Neural progenitor cell (in vitro differentiated cells): ENCODE measurements around the gene ZNF397. TPM values are rescaled to one million over a fixed set of nuclear protein-coding genes. Genes with fewer than 3 reads are reported as not detected.

Experiments used
- DNase-seq: peaks from one replicate; pipeline ENCODE4 v3.0.0-alpha.2; 2016; ENCODE audit warnings: low spot score
- H2AFZ ChIP-seq: fragments of 200-600 bp; sonication (generic); replicated peaks from 2 replicates; pipeline ENCODE4 v1.6.1; 2016; ENCODE audit warnings: antibody characterized with exemption
- H3F3A ChIP-seq: fragments of 200-600 bp; sonication (generic); 2 replicates; pipeline ENCODE4 v1.6.1; 2016; ENCODE audit warnings: antibody characterized with exemption, low read depth
- H3K27ac ChIP-seq: fragments of 200-600 bp; sonication (generic); 2 replicates; pipeline ENCODE4 v1.5.1; 2016; ENCODE audit warnings: mild to moderate bottlenecking
- H3K27me3 ChIP-seq: fragments of 200-600 bp; sonication (generic); 2 replicates; pipeline ENCODE4 v1.6.1; 2016; ENCODE audit warnings: mild to moderate bottlenecking, moderate library complexity
- H3K36me3 ChIP-seq: fragments of 200-600 bp; sonication (generic); 2 replicates; pipeline ENCODE4 v1.5.1; 2016
- H3K4me1 ChIP-seq: fragments of 200-600 bp; sonication (generic); 2 replicates; pipeline ENCODE4 v1.6.1; 2016; ENCODE audit warnings: mixed run types
- H3K4me2 ChIP-seq: fragments of 200-600 bp; sonication (generic); 2 replicates; pipeline ENCODE4 v1.6.1; 2016
- H3K4me3 ChIP-seq: fragments of 200-600 bp; sonication (generic); 2 replicates; pipeline ENCODE4 v1.5.1; 2016
- H3K79me2 ChIP-seq: fragments of 200-600 bp; sonication (generic); 2 replicates; pipeline ENCODE4 v1.6.1; 2016; ENCODE audit warnings: low read depth
- H3K9ac ChIP-seq: fragments of 200-600 bp; sonication (generic); 2 replicates; pipeline ENCODE4 v1.6.1; 2016
- H3K9me3 ChIP-seq: fragments of 200-600 bp; sonication (generic); 2 replicates; pipeline ENCODE4 v1.5.1; 2016; ENCODE audit warnings: low read depth
- H4K20me1 ChIP-seq: fragments of 200-600 bp; sonication (generic); 2 replicates; pipeline ENCODE4 v1.6.1; 2016; ENCODE audit warnings: low read depth
- H3K27ac Mint-ChIP-seq: 3 replicates; pipeline ENCODE4 v1.8.0; 2021; ENCODE audit warnings: mixed read lengths
- H3K27me3 Mint-ChIP-seq: 2 replicates; pipeline ENCODE4 v1.8.0; 2022; ENCODE audit warnings: low read depth, mild to moderate bottlenecking, inconsistent platforms, moderate library complexity, mixed read lengths; ENCODE audit not compliant: insufficient read depth
- H3K36me3 Mint-ChIP-seq: 3 replicates; pipeline ENCODE4 v1.8.0; 2021; ENCODE audit warnings: mixed read lengths
- H3K4me1 Mint-ChIP-seq: 3 replicates; pipeline ENCODE4 v1.8.0; 2021; ENCODE audit warnings: mixed read lengths
- H3K4me3 Mint-ChIP-seq: 3 replicates; pipeline ENCODE4 v1.8.0; 2021; ENCODE audit warnings: mild to moderate bottlenecking, moderate library complexity, mixed read lengths
- H3K9me3 Mint-ChIP-seq: 3 replicates; pipeline ENCODE4 v1.8.0; 2020; ENCODE audit warnings: mixed read lengths
- EZH2 ChIP-seq: fragments of 200-600 bp; sonication (generic); IDR thresholded peaks from 2 replicates; pipeline ENCODE4 v1.6.1; 2017; ENCODE audit warnings: antibody characterized with exemption, mild to moderate bottlenecking, moderate library complexity
- EZH2phosphoT487 ChIP-seq: fragments of 200-600 bp; sonication (generic); IDR thresholded peaks from 2 replicates; pipeline ENCODE4 v1.6.1; 2017; ENCODE audit warnings: antibody characterized with exemption
- total RNA-seq: library from RNA; depleted of rRNA; stranded (reverse); fragments of >200 nt; gene quantifications from 2 replicates; pipeline ENCODE4 v1.2.3, GENCODE V29; 2015; ENCODE audit warnings: low replicate concordance
- TF ChIP-seq, protein P1 (sequence below): fragments of 200-600 bp; sonication (generic); IDR thresholded peaks from 2 replicates; pipeline ENCODE4 v1.5.1; 2017; ENCODE audit warnings: antibody characterized with exemption, mild to moderate bottlenecking

Gene ZNF397
- total RNA-seq, 1 donor from 2014 or later = 93.0 TPM

- Mint-ChIP-seq H3K27me3 (no peaks in the 10 kb centered on the region), H3K9me3 (peaks cover 46% of the 10 kb centered on the region), H3K36me3 (peaks cover 18% of the 10 kb centered on the region), H3K4me1 (no peaks in the 10 kb centered on the region), H3K27ac (no peak overlapping the region), H3K4me3 (no peak overlapping the region)
- H4K20me1 ChIP-seq = no peaks in the 10 kb centered on the region
- H3K27me3 ChIP-seq = no peaks in the 10 kb centered on the region
- TF ChIP-seq EZH2phosphoT487 = no peak
- TF ChIP-seq EZH2 = no peak
- TF ChIP-seq, protein P1, sequence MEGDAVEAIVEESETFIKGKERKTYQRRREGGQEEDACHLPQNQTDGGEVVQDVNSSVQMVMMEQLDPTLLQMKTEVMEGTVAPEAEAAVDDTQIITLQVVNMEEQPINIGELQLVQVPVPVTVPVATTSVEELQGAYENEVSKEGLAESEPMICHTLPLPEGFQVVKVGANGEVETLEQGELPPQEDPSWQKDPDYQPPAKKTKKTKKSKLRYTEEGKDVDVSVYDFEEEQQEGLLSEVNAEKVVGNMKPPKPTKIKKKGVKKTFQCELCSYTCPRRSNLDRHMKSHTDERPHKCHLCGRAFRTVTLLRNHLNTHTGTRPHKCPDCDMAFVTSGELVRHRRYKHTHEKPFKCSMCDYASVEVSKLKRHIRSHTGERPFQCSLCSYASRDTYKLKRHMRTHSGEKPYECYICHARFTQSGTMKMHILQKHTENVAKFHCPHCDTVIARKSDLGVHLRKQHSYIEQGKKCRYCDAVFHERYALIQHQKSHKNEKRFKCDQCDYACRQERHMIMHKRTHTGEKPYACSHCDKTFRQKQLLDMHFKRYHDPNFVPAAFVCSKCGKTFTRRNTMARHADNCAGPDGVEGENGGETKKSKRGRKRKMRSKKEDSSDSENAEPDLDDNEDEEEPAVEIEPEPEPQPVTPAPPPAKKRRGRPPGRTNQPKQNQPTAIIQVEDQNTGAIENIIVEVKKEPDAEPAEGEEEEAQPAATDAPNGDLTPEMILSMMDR = no peak
- H3K27ac ChIP-seq = no peak overlapping the region
- H3K9ac ChIP-seq = no peak overlapping the region
- no peaks in the 10 kb centered on the region for H3K79me2 ChIP-seq
- H3K4me1 ChIP-seq = no peaks in the 10 kb centered on the region
- H3K4me2 ChIP-seq = no peak overlapping the region
- peaks cover 3% of the 10 kb centered on the region for H3K9me3 ChIP-seq
- H3K36me3 ChIP-seq = peaks cover 4% of the 10 kb centered on the region
- no peaks in the 10 kb centered on the region for H3F3A ChIP-seq
- H2AFZ ChIP-seq = no peak overlapping the region
- DNase-seq = no peak
- no peak overlapping the region for H3K4me3 ChIP-seq
Observed at GRCh38 chr18:35276267-35276666, 35.4 kb downstream of the ZNF397 start.

DNA sequence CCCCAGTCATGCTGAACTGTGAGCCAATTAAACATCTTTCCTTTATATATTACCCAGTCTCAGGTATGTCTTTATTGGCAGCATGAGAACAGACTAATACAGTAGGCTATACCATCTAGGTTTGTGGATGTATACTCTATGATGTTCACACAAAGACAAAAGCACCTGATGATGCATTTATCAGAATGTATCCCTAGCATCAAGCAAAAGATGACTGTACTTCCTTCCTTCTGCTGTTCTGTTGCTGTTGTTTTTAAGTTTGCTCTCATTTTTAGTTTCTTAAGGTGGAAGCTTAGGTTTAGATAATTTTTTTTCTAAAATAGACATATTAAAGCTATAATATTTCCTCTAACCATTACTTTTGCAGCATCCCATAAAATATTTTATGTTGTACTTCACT is 36.8 kb downstream of the ZNF397 start:
- DNase-seq = no peak
- Histone ChIP-seq H2AFZ (no peak overlapping the region), H3K4me2 (no peak overlapping the region), H3K79me2 (no peaks in the 10 kb centered on the region), H3K9ac (no peak overlapping the region), H3K4me3 (no peak overlapping the region), H3K27ac (no peak overlapping the region), H3F3A (no peaks in the 10 kb centered on the region), H4K20me1 (no peaks in the 10 kb centered on the region), H3K9me3 (peaks cover 3% of the 10 kb centered on the region), H3K27me3 (no peaks in the 10 kb centered on the region), H3K36me3 (peaks cover 4% of the 10 kb centered on the region), H3K4me1 (no peaks in the 10 kb centered on the region)
- H3K36me3 Mint-ChIP-seq = peaks cover 17% of the 10 kb centered on the region
- H3K4me3 Mint-ChIP-seq = no peak overlapping the region
- H3K27ac Mint-ChIP-seq = no peak overlapping the region
- H3K4me1 Mint-ChIP-seq = no peaks in the 10 kb centered on the region
- peaks cover 42% of the 10 kb centered on the region for H3K9me3 Mint-ChIP-seq
- H3K27me3 Mint-ChIP-seq = no peaks in the 10 kb centered on the region
- TF ChIP-seq EZH2phosphoT487 (no peak), EZH2 (no peak)
- TF ChIP-seq, protein P1 = no peak

DNA sequence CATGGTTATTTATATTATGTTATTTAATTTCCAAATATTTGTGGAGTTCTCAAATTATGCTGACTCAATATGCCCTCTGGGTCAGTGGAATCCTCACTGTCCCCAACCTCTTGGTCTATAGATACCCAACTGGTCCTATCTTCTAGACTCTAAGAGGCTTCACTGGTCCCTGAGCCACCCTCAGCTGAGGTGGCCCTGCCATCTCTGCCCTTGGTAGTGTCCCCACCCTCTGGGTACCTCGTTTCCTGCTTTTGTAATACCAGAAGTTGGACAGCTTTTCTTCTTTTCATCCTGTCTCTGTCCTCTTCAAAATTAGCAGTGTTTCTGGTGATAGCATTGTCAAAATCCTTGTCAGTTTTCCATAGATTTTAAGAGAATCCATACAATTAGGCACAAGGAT is 37.3 kb downstream of the ZNF397 start:
- H3K27ac Mint-ChIP-seq = no peak overlapping the region
- DNase-seq = no peak
- peaks cover 14% of the 10 kb centered on the region for H3K36me3 Mint-ChIP-seq
- no peak overlapping the region for H3K27ac ChIP-seq
- no peaks in the 10 kb centered on the region for H3F3A ChIP-seq
- no peaks in the 10 kb centered on the region for H3K27me3 ChIP-seq
- no peaks in the 10 kb centered on the region for H4K20me1 ChIP-seq
- TF ChIP-seq EZH2 = no peak
- no peak for TF ChIP-seq EZH2phosphoT487
- TF ChIP-seq, protein P1 = no peak
- H3K4me1 ChIP-seq = no peaks in the 10 kb centered on the region
- peaks cover 3% of the 10 kb centered on the region for H3K9me3 ChIP-seq
- H3K4me1 Mint-ChIP-seq = no peaks in the 10 kb centered on the region
- peaks cover 4% of the 10 kb centered on the region for H3K36me3 ChIP-seq
- H3K4me3 Mint-ChIP-seq = no peak overlapping the region
- no peaks in the 10 kb centered on the region for H3K79me2 ChIP-seq
- no peak overlapping the region for H3K9ac ChIP-seq
- no peaks in the 10 kb centered on the region for H3K27me3 Mint-ChIP-seq
- H3K4me3 ChIP-seq = no peak overlapping the region
- H3K9me3 Mint-ChIP-seq = peaks cover 38% of the 10 kb centered on the region
- no peak overlapping the region for H3K4me2 ChIP-seq
- no peak overlapping the region for H2AFZ ChIP-seq
